SK-N-SH treated with all-trans-retinoic acid at 6 μM for 48 hours (cell line): ENCODE data around the gene ARL15.

Experiments
- ATAC-seq: fragments of 200-7000 bp; cut with Tn5 transposase; 3 replicates; pipeline ENCODE4 v1.9.1; 2020; ENCODE audit warnings: mild to moderate bottlenecking, moderate library complexity
- CSDC2 ChIP-seq: fragments of 250-450 bp; sonication (Bioruptor Pico); IDR thresholded peaks from 2 replicates; pipeline ENCODE4 v1.5.0; 2020; ENCODE audit warnings: mild to moderate bottlenecking, moderate library complexity
- CSRNP3 ChIP-seq: fragments of 250-450 bp; sonication (Bioruptor Pico); IDR thresholded peaks from 2 replicates; pipeline ENCODE4 v1.5.1; 2021; ENCODE audit warnings: mild to moderate bottlenecking, moderate library complexity
- ESRRG ChIP-seq: fragments of 250-450 bp; sonication (Bioruptor Pico); IDR thresholded peaks from 2 replicates; pipeline ENCODE4 v1.6.1; 2021; ENCODE audit warnings: mild to moderate bottlenecking
- ISL1 ChIP-seq: fragments of 250-450 bp; sonication (Bioruptor Pico); IDR thresholded peaks from 2 replicates; pipeline ENCODE4 v2.1.2; 2022; ENCODE audit warnings: mild to moderate bottlenecking, moderate library complexity
- OSR1 ChIP-seq: fragments of 250-450 bp; sonication (Bioruptor Pico); IDR thresholded peaks from 2 replicates; pipeline ENCODE4 v1.8.0; 2022; ENCODE audit warnings: moderate library complexity, mild to moderate bottlenecking, inconsistent platforms
- PATZ1 ChIP-seq: fragments of 250-450 bp; sonication (Bioruptor Pico); IDR thresholded peaks from 2 replicates; pipeline ENCODE4 v1.8.0; 2020; ENCODE audit warnings: mild to moderate bottlenecking, moderate library complexity, borderline replicate concordance
- POU6F1 ChIP-seq: fragments of 250-450 bp; sonication (Bioruptor Pico); IDR thresholded peaks from 2 replicates; pipeline ENCODE4 v1.8.0; 2021; ENCODE audit warnings: low read depth, mild to moderate bottlenecking, moderate library complexity, borderline replicate concordance
- PPARA ChIP-seq: fragments of 250-450 bp; sonication (Bioruptor Pico); IDR thresholded peaks from 2 replicates; pipeline ENCODE4 v1.5.0; 2020; ENCODE audit warnings: mild to moderate bottlenecking, borderline replicate concordance
- RARB ChIP-seq: fragments of 250-450 bp; sonication (Bioruptor Pico); IDR thresholded peaks from 2 replicates; pipeline ENCODE4 v1.8.0; 2021; ENCODE audit warnings: mild to moderate bottlenecking, moderate library complexity
- SNAI2 ChIP-seq: fragments of 250-450 bp; sonication (Bioruptor Pico); IDR thresholded peaks from 2 replicates; pipeline ENCODE4 v1.5.0; 2020; ENCODE audit warnings: mild to moderate bottlenecking, moderate library complexity
- TCF4 ChIP-seq: fragments of 250-450 bp; sonication (Bioruptor Pico); IDR thresholded peaks from 2 replicates; pipeline ENCODE4 v1.8.0; 2021; ENCODE audit warnings: mild to moderate bottlenecking, moderate library complexity, borderline replicate concordance
- TOX ChIP-seq: fragments of 250-450 bp; sonication (Bioruptor Pico); IDR thresholded peaks from 2 replicates; pipeline ENCODE4 v1.8.0; 2021; ENCODE audit warnings: mild to moderate bottlenecking, moderate library complexity, borderline replicate concordance
- TSHZ2 ChIP-seq: fragments of 250-450 bp; sonication (Bioruptor Pico); IDR thresholded peaks from 2 replicates; pipeline ENCODE4 v1.5.0; 2020; ENCODE audit warnings: mild to moderate bottlenecking, moderate library complexity
- ZC3H10 ChIP-seq: fragments of 250-450 bp; sonication (Bioruptor Pico); IDR thresholded peaks from 2 replicates; pipeline ENCODE4 v1.5.1; 2021; ENCODE audit warnings: mild to moderate bottlenecking, moderate library complexity
- ZFP30 ChIP-seq: fragments of 450-650 bp; formaldehyde crosslinking; IDR thresholded peaks from 2 replicates; pipeline ENCODE4 v1.5.0; 2022; ENCODE audit warnings: mild to moderate bottlenecking, moderate library complexity
- ZNF70 ChIP-seq: fragments of 450-650 bp; formaldehyde crosslinking; IDR thresholded peaks from 2 replicates; pipeline ENCODE4 v1.5.0; 2020; ENCODE audit warnings: mild to moderate bottlenecking, moderate library complexity
- ZNF8 ChIP-seq: fragments of 450-650 bp; formaldehyde crosslinking; IDR thresholded peaks from 2 replicates; pipeline ENCODE4 v1.5.0; 2020; ENCODE audit warnings: mild to moderate bottlenecking, moderate library complexity

The ARL15 gene

DNA sequence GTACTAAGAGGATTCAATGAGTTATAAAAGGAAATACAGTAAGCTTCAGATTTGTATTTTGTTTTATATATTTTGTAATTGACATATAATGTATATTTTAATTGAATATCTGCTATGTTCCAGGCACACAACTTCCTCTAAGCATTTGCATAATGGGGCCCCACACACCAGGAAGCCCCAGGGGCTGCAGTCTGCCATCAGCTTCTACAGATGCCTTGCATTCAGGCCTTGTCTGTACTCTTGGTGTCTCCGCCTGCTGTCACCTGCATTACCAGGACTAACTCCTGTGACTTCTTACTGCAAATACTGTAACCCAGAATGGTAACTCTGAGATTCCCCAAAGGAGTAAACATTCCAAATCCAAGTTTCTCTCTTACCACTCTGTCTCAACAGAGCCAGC lies 20.6 kb downstream of the ARL15 start:
- TF ChIP-seq ISL1 (CRISPR knock-in tag) (no peak), TCF4 (CRISPR knock-in tag) (no peak), ESRRG (no peak), POU6F1 (CRISPR knock-in tag) (no peak), CSRNP3 (no peak), PPARA (CRISPR knock-in tag) (no peak), SNAI2 (no peak), ZNF70 (no peak), OSR1 (CRISPR knock-in tag) (no peak), TSHZ2 (CRISPR knock-in tag) (no peak), TOX (no peak), RARB (CRISPR knock-in tag) (no peak), ZNF8 (CRISPR knock-in tag) (no peak), ZC3H10 (CRISPR knock-in tag) (no peak)
- TF ChIP-seq, all 23 proteins: peak for 0
- no peak for ATAC-seq

- ATAC-seq: no peak
- no peak for TF ChIP-seq CSDC2
- TF ChIP-seq TCF4 (CRISPR knock-in tag): no peak
- no peak for TF ChIP-seq PATZ1 (CRISPR knock-in tag)
- TF ChIP-seq POU6F1 (CRISPR knock-in tag): no peak
- TF ChIP-seq OSR1 (CRISPR knock-in tag): no peak
- TF ChIP-seq TSHZ2 (CRISPR knock-in tag): no peak
Measured at GRCh38 chr5:54288568-54289217, 21.7 kb downstream of the ARL15 start.

GRCh38 chr5:54285686-54286085 lies 24.7 kb downstream of the ARL15 start:
- ATAC-seq: no peak
- no peak for TF ChIP-seq ZFP30 (CRISPR knock-in tag)
